SU-DHL-6 (cell line): ENCODE measurements around the gene MRPL30.

Experiments
- EZH2phosphoT487 ChIP-seq: fragments of 200-600 bp; sonication (generic), shearing (Covaris generic); conservative IDR thresholded peaks from 2 replicates; pipeline ENCODE4 v1.6.1; 2018; ENCODE audit warnings: mild to moderate bottlenecking, antibody characterized with exemption, low read length, moderate library complexity, mixed read lengths
- TF ChIP-seq, protein P1 (sequence below): fragments of 200-600 bp; sonication (generic); IDR thresholded peaks from one replicate; pipeline ENCODE4 v1.5.1; 2017; ENCODE audit warnings: antibody characterized with exemption, mild to moderate bottlenecking, low read length, moderate library complexity; ENCODE audit not compliant: insufficient read depth, poor library complexity, severe bottlenecking

GRCh38 chr2:99141110-99142108 lies 39.6 kb upstream of the MRPL30 start, which contains the start of gene C2orf15:
- TF ChIP-seq, protein P1, sequence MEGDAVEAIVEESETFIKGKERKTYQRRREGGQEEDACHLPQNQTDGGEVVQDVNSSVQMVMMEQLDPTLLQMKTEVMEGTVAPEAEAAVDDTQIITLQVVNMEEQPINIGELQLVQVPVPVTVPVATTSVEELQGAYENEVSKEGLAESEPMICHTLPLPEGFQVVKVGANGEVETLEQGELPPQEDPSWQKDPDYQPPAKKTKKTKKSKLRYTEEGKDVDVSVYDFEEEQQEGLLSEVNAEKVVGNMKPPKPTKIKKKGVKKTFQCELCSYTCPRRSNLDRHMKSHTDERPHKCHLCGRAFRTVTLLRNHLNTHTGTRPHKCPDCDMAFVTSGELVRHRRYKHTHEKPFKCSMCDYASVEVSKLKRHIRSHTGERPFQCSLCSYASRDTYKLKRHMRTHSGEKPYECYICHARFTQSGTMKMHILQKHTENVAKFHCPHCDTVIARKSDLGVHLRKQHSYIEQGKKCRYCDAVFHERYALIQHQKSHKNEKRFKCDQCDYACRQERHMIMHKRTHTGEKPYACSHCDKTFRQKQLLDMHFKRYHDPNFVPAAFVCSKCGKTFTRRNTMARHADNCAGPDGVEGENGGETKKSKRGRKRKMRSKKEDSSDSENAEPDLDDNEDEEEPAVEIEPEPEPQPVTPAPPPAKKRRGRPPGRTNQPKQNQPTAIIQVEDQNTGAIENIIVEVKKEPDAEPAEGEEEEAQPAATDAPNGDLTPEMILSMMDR, result no peak
- TF ChIP-seq EZH2phosphoT487, result no peak
